Measurements from ENCODE around the gene ASS1.

Gene ASS1

DNA sequence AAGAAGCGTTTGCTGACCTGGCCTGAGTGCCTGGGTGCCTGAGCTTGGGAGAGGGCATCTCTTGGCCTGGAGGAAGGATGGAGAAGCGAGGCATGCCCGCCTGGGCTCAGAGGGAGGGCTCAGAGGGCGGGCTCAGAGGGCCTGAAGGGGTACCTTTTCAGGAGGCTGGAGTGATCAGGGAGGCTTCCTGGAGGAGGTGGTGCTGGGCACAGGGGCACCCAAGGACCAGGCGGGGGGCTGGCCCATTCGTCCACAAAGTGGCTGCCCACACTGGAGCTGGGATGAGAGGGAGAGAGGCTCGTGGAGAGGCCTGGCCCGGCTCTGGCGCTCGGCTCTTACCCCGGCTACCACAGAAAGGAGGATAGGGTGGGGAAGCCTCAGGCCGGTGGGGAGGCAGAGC lies 32.8 kb downstream of the ASS1 start:
- no peak for DNase-seq

DNA sequence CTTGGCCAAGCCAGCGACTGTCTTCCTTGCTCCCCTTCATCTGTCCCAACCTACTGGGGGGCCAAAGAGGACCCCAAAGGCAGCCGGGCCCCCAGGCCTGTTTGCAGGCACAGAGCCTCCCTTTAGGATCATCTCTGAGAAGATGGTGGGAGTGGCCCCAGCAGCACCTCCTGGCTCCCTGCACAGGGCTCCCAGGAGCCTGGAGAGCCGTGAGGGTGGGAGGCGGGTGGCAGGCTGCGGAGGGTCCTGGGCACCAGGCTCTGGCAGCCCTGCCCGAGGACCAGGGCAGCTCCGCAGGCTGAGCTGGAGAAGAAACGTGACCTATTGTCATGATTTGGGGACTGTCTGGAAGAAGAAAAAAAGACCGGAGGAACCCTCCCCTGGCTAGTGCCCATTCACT lies 33.4 kb downstream of the ASS1 start:
- DNase-seq = no peak

DNA sequence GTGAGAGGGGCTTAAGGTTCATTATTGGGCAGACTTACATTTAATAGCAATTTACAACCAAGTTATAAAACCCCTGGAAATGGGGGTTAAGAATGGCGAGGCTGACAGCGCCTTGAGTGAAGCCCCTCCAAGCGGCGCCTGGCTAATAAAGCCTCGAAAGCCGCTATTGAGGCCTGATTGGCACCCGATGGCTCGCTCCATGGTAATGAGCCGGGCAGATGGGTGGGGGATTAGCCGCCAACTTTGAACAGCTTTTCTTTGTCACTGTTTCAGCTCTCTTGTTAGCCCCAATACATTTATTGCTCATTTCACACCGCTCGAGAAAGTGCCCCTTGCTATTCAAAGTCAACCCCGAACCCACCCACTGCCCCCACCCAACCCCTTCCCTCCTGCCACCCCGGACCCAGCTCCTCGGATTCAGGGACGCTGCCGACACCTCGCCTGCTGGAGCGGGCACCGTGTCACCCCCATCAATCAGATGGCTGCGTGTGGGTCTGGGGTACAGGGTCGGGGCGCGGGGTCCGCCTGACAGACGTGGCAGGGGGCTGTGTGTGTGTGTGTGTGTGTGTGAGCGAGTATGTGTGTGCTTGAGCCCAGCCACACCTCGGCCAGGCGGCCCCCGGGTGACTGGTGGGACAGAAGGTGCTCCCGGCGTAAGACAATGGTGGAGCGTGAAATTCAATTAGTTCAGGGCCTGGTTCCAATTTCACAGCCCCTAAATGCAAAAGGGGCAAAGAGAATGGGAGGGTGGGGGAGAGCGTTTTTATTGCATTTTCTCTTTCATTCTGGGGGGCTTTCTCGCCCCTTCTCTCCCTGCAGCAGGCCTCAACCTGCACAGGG lies 34.2 kb downstream of the ASS1 start:
- no peak for DNase-seq

DNA sequence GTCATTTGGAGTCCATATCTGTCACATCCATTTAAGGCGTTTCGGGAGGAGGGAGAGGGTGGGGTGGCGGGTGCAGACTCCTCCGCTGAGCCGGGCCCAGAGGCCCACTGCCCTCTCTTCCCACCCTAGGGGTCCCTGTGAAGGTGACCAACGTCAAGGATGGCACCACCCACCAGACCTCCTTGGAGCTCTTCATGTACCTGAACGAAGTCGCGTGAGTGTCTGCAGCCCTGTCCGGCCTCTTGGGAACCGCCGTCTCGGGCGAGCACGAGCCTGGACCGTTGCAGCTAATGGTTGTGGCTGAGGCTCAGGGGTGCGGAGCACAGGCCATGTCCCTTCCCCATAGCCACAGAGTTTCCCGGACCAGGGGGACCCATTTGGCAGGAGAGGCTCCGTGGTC lies 34.8 kb downstream of the ASS1 start:
- DNase-seq = no peak

DNA sequence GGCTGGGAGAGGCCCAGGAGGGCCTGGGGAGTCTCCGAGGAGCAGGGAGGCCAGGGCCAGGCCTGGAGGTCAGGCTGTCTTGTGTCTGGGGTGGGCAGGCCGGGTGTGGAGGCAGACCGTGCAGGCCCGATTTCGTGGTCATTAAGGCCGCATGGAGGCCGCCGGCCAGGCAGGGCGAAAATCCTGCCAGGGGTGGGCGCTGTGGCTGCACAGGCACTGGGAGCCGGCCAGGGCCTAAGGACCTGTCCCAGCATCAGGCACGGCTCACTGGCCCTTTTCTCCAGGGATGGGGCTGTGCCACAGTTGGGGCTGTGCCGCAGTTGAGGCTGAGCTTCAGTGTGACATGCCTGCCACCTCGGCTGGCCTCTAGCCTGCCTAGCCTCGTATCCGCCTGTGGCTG lies 35.9 kb downstream of the ASS1 start:
- DNase-seq = no peak

DNA sequence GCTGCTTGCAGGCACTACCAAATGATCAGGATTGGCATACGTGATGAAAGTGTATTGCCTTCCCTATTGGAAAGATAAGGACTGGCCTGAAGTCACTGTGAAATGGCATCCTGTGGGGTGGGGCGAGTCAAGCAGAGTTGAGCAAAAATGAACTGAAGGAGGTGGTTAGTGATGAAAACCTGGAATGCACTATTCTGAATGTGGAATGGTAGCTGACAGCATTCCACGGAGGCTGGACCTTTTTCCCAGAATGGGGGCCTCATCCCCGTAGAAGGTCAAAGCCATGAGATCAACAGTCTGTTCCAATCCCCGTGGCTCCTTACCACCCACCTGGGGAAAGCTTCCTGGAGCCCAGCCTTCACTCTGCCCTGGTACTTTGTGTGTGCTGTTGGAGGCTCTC lies 37.7 kb downstream of the ASS1 start:
- DNase-seq = no peak

DNA sequence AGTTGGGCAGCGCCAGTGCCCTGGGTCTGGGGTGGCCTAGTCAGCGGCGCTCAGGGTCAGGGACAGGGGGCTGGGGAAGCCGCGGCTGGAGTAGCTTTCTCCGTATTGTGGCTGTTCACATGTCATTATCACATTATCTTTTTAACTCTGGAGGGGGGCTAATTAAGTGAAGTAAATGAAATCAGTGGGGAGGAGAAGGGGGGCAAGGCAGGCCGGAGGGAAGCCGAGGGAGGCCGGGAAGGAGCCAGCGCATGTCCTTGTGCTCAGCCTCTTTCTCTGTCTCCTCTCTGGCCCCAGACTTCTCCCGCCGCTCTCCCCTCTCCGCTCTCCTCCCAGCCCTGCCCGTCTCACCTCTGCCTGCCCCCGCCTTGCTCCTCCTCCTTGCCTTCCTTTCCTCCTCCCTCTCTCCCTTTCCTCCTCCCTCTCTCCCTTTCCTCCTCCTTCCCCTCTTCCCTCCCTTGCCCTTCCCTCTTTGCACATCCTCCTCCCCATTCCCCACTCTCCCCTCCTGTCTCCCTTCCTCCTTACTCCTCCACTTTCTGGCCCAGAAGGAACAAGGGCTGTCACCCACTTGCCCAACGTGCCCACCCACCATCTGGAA lies 38.7 kb downstream of the ASS1 start:
- no peak for DNase-seq

DNA sequence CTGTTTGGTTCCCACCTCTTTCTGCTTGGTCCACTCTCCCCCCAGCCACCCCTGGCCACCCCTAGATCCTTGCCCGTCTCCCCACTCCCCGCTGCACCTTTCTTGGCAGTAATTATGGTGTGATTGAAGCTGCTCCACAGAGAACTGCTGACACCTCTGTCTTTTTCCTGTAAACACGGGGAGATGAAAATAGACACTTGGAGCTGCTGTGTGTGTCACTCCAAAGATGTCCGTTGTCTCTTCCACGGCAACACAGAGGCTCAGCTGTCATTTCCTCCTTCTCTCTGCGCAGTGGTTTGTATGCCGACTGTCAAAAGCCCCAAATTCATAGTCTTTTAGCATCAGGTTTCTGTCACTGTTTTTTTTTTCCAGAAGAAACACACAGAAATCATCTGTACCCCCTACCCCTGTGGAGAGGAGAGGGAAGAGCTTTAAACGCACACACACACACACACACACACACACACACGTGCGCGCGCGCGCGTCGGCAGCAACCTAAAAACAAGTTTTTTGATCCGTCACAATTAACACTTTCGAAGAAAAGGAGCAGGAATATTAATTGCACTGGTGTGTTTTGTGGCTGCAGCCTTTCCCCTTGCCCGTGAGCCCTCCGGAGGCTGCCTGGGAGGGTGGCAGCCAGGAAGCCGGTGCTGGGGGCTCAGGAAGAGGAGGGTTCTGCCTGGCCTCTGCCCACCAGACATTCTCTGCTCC lies 39.8 kb downstream of the ASS1 start:
- DNase-seq = no peak

DNA sequence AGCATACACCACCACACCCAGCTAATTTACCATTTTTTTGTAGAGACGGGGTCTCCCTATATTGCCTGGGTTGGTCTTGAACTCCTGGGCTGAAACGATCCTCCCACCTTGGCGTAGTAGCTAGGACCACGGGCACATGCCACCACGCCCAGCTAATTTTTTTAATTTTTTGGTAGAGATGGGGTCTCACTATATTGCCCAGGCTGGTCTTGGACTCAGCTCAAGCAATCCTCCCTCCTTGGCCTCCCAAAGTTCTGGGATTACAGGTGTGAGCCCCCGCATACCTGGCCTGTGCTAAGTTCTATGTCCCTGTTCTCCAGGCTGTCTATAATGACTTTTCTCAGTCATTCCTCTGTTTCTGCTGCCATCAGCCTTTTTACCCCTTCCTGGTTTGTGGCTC lies 41.3 kb downstream of the ASS1 start:
- DNase-seq = no peak

DNA sequence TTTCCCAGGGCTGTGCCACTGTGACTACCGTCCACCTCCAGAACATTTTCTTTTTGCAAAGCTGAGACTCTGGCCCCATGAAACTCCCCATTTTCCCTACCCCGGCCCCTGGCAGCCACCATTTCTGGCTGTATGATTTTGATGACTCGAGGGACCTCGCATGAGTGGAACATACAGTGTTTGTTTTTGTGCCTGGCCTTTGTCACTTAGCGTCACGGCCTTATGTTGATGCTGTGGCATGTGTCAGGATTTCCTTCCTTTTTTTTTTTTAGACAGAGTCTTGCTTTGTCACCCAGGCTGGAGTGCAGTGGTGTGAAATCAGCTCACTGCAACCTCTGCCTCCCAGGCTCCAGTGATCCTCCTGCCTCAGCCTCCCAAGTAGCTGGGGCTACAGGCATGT lies 42.7 kb downstream of the ASS1 start:
- DNase-seq = no peak

DNA sequence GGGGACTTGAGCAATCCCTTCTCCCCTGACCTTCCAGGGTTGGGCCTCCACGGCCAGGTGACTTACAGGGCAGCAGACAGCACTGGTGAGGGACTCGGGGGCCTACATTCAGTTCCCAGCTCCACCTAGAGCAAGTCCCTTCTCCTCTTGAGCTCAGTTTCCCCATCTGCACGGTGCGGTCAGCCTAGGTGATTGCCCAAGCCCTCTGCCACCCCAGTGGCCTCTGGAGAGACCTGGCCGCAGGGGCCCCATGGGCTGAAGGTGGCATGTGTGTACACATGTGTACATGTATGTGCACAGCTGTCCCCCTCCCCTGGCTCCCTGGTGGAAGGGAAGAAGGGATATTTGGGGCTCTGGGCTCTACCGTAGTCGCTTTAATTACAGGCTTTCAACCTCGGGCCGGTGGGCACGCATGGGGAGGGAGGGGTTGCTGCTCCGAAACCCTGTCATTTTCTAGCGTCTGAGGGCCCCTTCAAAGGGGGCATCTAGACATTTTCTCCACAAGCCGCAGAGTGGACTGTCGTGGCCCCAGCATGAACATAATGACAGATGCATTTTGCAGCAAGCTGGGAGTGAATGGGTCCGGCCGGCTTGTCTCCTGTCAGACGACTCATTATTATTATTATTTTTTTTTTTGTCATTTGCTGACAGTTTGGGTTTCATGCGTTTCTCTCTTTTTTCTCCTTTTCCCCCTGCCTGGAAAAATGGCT lies 44.0 kb downstream of the ASS1 start:
- DNase-seq = no peak

DNA sequence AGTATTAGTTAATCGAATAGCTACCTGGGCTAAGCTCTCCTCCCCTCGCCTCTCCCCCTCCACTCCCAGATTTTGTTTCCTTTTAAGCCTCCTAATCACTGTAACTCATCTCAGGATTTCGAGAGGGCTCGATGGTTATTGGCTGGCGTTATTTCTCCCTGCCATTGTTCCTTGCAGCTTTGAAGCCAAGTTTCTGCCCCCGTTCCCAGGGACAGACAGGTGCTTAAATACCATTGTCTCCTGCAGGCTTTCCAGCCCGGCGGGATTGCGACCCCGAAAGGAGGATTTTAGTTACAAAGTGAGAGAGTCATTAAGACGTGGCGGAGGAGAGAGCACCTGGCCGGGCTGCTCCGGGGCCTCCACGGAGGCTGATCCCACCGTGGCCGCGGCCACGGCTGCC lies 46.2 kb downstream of the ASS1 start:
- DNase-seq = peak; percentile 66

DNA sequence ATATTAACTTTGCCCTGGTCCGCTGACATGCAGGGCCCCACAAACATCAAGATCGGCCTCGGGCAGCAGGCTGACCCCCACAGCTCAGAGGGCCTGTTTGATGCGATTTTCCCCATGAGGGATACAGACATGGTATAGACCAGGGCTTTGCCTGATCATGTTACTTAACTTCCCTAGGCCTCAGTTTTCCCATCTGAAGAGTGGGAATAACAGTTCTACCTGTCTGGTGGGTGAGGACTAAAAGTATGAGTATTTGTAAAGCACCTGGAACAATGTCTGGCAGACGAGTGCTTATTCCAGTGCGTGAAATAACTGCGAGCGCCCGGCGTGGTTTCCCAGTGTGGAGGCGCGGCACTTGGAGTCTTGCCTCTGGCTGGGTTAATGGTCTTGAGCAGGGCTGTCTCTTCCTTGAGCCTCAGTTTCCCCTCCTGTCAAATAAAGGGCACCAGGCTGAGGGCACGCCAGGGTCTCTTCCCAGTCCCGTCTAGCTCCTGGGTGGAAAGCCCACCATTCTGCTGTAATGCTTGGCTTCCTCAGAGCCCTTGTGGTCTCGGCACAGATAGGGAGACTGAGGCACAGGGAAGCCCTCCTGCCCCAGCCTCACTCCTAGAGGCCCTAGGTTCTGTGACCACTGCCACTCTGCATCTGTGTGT lies 47.2 kb downstream of the ASS1 start:
- DNase-seq = no peak

DNA sequence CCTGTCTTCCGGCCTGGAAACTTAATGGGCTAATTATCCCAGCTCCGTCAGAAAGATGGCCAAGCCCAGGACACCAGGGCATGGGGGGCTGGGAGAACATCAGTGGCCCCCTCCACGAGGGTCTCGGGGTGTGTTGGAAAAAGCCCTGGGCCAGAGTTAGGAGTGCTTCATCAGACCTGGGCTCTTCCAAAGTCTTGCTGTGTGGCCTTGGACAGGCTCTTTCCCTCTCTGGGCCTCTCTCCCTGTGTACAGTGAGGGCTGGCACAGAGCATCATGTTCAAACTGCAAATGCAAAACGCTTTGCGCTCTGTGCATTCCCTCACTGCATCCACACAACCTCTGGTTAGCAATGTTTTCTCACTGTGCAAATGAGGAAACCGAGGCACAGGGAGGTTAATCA lies 48.3 kb downstream of the ASS1 start:
- no peak for DNase-seq

DNA sequence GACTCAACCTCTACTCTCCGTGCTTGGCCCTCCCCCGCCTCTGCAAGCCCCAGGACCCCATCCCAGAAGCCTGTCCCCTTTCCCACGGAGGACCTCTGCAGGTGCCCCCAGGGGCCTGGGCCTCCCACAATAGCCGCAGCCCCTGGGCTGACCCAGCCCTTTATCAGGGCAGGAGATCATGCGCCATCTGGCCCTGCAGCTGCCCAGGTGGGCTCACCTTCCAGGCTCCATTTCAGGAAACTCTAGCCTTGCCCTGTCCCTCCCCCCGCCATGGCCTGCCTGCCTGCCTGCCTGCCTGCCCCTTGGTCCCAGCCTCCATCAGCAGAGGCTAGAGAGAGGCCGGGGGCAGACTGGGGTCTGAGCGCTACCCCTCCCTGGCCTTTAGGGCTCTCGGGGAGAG lies 48.7 kb downstream of the ASS1 start:
- DNase-seq = no peak

DNA sequence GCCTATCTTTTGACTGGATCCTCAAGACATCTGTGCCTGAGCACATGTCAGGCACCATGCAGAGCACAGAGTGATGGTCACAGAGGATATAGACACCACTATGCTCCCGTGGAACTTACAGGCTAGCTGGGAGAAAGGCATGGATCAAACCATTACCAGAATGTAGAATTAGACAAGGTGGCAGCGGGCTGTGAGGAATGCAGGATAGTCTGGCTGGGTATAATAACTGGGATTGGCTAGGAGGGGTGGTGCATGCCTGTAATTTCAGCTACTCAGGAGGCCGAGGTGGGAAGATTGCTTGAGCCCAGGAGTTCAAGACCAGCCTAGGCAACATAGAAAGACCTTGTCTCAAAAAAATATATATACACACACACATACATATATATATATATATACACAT lies 50.3 kb downstream of the ASS1 start:
- DNase-seq = no peak

DNA sequence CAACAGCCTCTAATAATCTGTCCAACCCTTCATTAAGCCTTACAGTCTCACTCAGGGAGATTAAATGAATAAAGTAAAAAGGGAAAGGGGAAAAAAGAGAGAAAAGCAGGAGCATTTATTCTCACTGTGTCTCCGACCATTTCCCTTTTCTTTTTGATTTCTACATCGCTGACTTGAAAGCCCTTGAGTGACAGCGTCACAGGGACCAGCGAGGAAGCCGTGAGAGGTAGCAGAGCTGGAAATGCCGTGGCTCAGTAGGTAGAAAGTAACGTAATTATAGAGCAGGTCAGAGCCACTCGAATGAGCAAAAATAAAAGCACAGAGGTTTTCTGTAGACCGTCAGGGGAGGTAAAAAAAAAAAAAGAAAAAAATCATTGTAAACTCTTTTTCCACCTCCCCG lies 52.4 kb downstream of the ASS1 start:
- no peak for DNase-seq

DNA sequence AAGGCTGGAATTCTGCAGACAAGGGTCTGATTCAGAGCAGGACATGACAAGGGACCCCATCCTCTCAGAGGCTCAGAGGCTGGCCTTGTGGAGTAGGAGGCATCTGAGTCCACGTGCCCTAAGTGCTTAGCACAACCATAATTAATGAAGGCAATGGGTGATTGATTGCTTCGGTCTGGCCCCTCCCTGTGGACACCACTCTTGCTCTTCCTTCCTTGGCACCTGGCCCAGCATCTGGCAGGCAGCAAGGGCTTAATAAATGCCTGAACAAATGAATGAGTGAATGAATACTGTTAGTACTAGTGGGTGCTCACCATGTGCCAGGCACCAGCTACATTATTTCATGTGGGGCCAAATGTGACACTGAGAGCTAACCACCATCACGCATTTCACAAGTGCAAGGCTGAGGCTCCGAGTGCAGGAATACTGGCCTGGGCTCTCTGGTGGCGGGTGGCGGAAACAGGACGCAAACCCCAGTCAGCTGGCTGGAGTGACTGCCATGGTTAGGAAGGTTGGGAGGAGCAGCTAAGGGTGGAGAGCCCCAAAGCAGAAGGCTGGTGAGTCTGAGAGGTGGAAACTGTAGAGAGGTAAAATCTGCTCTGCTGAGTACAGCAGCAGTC lies 53.6 kb downstream of the ASS1 start:
- no peak for DNase-seq

DNA sequence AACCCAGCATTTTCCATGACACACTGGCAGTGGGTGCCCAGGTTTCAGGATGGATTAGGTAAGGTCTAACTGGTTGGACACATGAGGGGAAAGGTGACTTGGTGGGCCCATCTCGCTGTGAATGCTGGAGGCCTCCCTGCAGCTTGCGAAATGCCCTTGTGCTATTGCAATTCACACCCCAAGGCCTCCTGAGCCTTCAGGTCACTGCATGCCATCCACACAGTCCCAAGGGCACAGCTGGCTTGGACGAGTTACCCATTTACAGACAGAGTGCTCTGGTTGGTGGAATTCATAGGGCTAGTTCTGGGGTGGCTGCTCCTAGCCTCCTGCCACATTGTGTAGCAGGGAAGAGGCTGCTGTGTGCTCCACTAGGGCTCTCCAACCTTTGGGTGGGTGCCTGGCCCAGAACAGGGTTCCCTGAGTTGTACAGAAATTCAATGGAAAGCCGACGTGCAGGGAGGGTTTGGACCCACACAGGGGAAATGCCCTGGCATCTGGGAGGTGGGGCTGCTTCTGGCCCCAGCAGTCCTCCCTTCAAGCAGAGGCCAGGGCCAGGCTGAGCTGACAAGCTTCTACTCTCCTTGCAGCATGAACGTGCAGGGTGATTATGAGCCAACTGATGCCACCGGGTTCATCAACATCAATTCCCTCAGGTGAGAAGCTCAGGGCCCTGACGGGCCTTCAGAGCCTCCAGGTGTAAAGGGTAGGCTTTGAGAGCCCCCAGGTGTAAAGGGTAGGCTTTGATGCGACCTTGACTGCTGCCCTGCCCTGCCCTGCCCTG lies 54.3 kb downstream of the ASS1 start:
- no peak for DNase-seq

DNA sequence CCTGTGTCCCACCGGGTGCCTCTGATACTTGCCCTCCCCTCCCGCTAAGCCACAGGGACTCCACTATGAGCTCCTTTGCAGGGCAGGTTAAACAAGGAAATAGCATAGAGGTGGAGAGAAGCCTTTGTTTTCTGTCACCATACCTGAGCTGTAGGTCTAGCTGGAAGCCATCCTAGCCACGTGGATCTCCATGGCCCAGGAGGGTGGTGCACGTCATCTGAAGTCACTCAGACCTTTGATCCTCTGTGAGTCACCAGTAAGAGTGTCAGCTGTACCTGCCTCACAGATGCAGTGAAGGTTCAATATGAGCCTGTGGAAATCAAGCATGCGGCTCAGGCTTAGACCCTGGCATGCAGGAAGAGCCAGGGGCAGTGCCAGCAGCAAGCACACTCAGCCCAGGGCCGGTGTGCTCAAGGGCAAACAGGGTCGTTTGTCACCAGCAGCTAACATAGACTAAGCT lies 55.1 kb downstream of the ASS1 start:
- no peak for DNase-seq

DNA sequence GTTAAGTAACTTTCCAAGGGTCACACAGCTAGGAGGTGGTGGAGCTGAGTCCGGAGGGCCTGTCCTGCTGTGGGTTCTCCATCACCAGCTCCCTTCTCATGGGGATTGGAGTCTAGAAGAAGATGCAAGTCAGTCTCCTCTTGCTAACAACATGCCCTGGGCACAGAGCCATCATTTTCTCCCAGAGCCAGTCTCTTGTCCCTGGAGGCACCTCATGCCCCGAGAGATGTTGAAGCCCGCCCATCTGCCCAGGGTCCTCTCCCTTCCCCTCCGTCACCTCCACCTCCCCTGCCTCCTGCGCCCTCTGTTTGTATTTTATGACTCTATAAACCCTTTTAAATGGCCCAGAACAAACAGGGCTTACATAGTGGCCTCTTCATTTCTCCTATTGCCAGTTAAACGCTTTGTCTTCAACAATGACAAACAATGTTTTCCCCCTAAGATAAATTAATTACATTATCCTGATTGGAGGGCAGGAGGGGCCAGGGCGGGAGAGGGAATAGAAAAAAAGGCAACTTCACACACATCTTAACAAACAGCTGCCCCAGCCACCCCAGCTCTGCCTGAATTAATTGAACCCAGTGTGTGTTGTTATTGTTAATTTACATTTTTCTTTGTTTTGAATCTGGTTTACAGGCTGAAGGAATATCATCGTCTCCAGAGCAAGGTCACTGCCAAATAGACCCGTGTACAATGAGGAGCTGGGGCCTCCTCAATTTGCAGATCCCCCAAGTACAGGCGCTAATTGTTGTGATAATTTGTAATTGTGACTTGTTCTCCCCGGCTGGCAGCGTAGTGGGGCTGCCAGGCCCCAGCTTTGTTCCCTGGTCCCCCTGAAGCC lies 55.8 kb downstream of the ASS1 start:
- DNase-seq = peak; percentile 92
